PC-3 (cell line): ENCODE measurements around the gene AGPAT1.

ENCODE experiments used
- EZH2 ChIP-seq: fragments of 300-600 bp; sonication (generic); IDR thresholded peaks from one replicate; pipeline ENCODE4 v1.6.1; 2017; ENCODE audit warnings: antibody characterized with exemption, mild to moderate bottlenecking, low read length; ENCODE audit not compliant: unreplicated experiment
- EZH2phosphoT487 ChIP-seq: fragments of 300-600 bp; sonication (generic); IDR thresholded peaks from 2 replicates; pipeline ENCODE4 v1.6.1; 2018; ENCODE audit warnings: mild to moderate bottlenecking, antibody characterized with exemption, low read length, borderline replicate concordance
- TF ChIP-seq, protein P1 (sequence below): fragments of 300-600 bp; sonication (generic); conservative IDR thresholded peaks from 2 replicates; pipeline ENCODE4 v1.5.1; 2017; ENCODE audit warnings: antibody characterized with exemption, low read depth, mild to moderate bottlenecking, low read length

DNA sequence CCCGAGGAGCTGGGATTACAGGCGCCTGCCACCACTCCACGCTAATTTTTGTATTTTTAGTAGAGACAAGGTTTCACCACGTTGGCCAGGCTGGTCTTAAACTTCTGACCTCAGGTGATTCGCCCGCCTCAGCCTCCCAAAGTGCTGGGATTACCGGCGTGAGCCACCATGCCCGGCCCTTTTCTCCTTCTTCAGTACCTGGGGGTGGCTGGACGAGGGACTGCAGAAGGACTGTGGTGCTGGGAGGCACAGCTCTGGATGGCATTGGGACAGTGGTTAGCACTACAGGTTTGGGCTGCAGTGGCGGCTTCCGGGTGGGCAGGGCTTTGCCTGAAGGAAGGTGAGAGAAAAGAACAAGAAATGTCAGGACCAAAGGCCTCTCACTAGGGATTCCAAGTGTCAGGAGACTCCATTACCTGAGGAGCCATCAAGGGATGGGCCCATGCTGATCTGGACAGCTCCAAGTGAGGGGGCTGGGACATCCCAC, 55.3 kb downstream of the AGPAT1 start:
- TF ChIP-seq EZH2 (no peak), EZH2phosphoT487 (no peak)
- TF ChIP-seq, protein P1, sequence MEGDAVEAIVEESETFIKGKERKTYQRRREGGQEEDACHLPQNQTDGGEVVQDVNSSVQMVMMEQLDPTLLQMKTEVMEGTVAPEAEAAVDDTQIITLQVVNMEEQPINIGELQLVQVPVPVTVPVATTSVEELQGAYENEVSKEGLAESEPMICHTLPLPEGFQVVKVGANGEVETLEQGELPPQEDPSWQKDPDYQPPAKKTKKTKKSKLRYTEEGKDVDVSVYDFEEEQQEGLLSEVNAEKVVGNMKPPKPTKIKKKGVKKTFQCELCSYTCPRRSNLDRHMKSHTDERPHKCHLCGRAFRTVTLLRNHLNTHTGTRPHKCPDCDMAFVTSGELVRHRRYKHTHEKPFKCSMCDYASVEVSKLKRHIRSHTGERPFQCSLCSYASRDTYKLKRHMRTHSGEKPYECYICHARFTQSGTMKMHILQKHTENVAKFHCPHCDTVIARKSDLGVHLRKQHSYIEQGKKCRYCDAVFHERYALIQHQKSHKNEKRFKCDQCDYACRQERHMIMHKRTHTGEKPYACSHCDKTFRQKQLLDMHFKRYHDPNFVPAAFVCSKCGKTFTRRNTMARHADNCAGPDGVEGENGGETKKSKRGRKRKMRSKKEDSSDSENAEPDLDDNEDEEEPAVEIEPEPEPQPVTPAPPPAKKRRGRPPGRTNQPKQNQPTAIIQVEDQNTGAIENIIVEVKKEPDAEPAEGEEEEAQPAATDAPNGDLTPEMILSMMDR, result no peak
